AG09309 (cell line): ENCODE measurements around the gene G6PC2.

Experiments
- DNase-seq: peaks from one replicate; pipeline ENCODE4 v3.0.0-alpha.2; 2010; ENCODE audit warnings: low read depth
- H3K4me3 ChIP-seq: 2 replicates; pipeline ENCODE4 v1.5.1; 2011; ENCODE audit warnings: mild to moderate bottlenecking, low read depth, low read length, moderate library complexity; ENCODE audit not compliant: control insufficient read depth
- CTCF ChIP-seq: IDR thresholded peaks from 2 replicates; pipeline ENCODE4 v1.5.1; 2011; ENCODE audit warnings: mild to moderate bottlenecking, low read depth, low read length, inconsistent platforms; ENCODE audit not compliant: insufficient read depth, control insufficient read depth; ENCODE audit errors: missing control alignments

The G6PC2 gene

GRCh38 chr2:168955321-168955720, 54.2 kb downstream of the G6PC2 start:
- no peak overlapping the region for H3K4me3 ChIP-seq
- no peak for DNase-seq
- TF ChIP-seq CTCF = no peak

- no peak overlapping the region for H3K4me3 ChIP-seq
- DNase-seq = no peak
- no peak for TF ChIP-seq CTCF
These were observed 55.3 kb downstream of the G6PC2 start for GRCh38 chr2:168956392-168956791.
